Fibroblast of pulmonary artery (primary cell): ENCODE data around the gene TMEM139.
A peak's percentile ranks its signal among the peaks of the same experiment; 100 is the strongest.

ENCODE experiments used
- DNase-seq: peaks from one replicate; pipeline ENCODE4 v3.0.0-alpha.2; 2010; ENCODE audit warnings: low read depth
- H3K4me3 ChIP-seq: replicated peaks from 2 replicates; pipeline ENCODE4 v1.5.1; 2011; ENCODE audit warnings: low read depth, mild to moderate bottlenecking, control low read depth, low read length, moderate library complexity
- TF ChIP-seq, protein P1 (sequence below): IDR thresholded peaks from 2 replicates; pipeline ENCODE4 v1.5.1; 2011; ENCODE audit warnings: mild to moderate bottlenecking, control low read depth, low read length, inconsistent platforms; ENCODE audit errors: missing control alignments

TMEM139 gene

GRCh38 chr7:143247372-143247771, 37.4 kb upstream of the TMEM139 start:
- no peak overlapping the region for H3K4me3 ChIP-seq
- TF ChIP-seq, protein P1, sequence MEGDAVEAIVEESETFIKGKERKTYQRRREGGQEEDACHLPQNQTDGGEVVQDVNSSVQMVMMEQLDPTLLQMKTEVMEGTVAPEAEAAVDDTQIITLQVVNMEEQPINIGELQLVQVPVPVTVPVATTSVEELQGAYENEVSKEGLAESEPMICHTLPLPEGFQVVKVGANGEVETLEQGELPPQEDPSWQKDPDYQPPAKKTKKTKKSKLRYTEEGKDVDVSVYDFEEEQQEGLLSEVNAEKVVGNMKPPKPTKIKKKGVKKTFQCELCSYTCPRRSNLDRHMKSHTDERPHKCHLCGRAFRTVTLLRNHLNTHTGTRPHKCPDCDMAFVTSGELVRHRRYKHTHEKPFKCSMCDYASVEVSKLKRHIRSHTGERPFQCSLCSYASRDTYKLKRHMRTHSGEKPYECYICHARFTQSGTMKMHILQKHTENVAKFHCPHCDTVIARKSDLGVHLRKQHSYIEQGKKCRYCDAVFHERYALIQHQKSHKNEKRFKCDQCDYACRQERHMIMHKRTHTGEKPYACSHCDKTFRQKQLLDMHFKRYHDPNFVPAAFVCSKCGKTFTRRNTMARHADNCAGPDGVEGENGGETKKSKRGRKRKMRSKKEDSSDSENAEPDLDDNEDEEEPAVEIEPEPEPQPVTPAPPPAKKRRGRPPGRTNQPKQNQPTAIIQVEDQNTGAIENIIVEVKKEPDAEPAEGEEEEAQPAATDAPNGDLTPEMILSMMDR: no peak
- no peak for DNase-seq

- DNase-seq: peak; percentile 51
Observed at GRCh38 chr7:143248761-143249354, 35.9 kb upstream of the TMEM139 start.

GRCh38 chr7:143250199-143250598, 34.6 kb upstream of the TMEM139 start:
- no peak for DNase-seq
- H3K4me3 ChIP-seq: no peak overlapping the region
- TF ChIP-seq, protein P1: no peak

More at GRCh38 chr7:143248761-143249354, 35.9 kb upstream of the TMEM139 start:
- TF ChIP-seq, protein P1: no peak
- H3K4me3 ChIP-seq: no peak overlapping the region

DNA sequence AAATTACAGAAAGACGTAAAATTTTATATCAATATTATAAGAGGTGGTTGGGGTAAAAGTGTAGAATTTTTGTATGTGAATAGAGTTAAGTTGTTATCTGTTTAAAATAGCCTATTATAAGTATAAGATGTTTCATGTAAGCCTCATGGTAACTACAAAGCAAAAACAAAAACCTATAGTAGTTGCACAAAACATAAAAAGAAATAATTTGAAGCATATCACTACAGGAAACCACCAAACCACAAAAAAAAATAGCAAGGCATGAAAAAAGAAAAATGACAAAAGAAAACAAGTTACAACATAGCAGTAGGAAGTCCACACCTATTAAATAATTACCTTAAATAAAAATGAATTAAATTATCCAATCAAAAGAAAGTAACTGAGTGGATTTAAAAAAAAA, 33.9 kb upstream of the TMEM139 start:
- TF ChIP-seq, protein P1: no peak
- no peak overlapping the region for H3K4me3 ChIP-seq
- peak; percentile 26 for DNase-seq

- TF ChIP-seq, protein P1: no peak
- H3K4me3 ChIP-seq: no peak overlapping the region
- DNase-seq: no peak
Observed at GRCh38 chr7:143252006-143252405, 32.8 kb upstream of the TMEM139 start.

- DNase-seq: peak; percentile 52
- TF ChIP-seq, protein P1: no peak
Observed at GRCh38 chr7:143255564-143255963, 29.2 kb upstream of the TMEM139 start.

GRCh38 chr7:143256325-143256724, 28.4 kb upstream of the TMEM139 start:
- TF ChIP-seq, protein P1: no peak
- no peak for DNase-seq
- no peak overlapping the region for H3K4me3 ChIP-seq

More at GRCh38 chr7:143255564-143255963, 29.2 kb upstream of the TMEM139 start:
- no peak overlapping the region for H3K4me3 ChIP-seq
